GM11168 (cell line): Measurements from ENCODE around the gene SUPT20HL2.
"Not testable (repeated sequence)": the region's sequence is repeated elsewhere in the genome, so short reads cannot be mapped to it uniquely, and the experiment has no call there.

Source experiments
- in situ Hi-C: fragments of 300-500 bp; cut with MboI; formaldehyde crosslinking; loops from one replicate; pipeline ENCODE4 v1.12.0; 2022; ENCODE audit warnings: low sequenced_read_pairs; ENCODE audit not compliant: unreplicated experiment

Gene SUPT20HL2

GRCh38 chrX:24310916-24311315 is 3.0 kb downstream of the SUPT20HL2 start:
- in situ Hi-C loops: not testable (repeated sequence)

GRCh38 chrX:24309580-24310374 is 4.1 kb downstream of the SUPT20HL2 start:
- in situ Hi-C loops: not testable (repeated sequence)

GRCh38 chrX:24308803-24309202 is 5.1 kb downstream of the SUPT20HL2 start:
- in situ Hi-C loops: not testable (repeated sequence)

- in situ Hi-C loops: no loop called here
Observed at GRCh38 chrX:24306440-24306839, 7.4 kb downstream of the SUPT20HL2 start.

- in situ Hi-C loops: no loop called here
Observed at GRCh38 chrX:24305905-24306304, 8.0 kb downstream of the SUPT20HL2 start.

GRCh38 chrX:24301806-24302205 is 12.1 kb downstream of the SUPT20HL2 start:
- in situ Hi-C loops: no loop called here

GRCh38 chrX:24301060-24301459 is 12.8 kb downstream of the SUPT20HL2 start:
- in situ Hi-C loops: no loop called here

GRCh38 chrX:24298191-24298590 is 15.7 kb downstream of the SUPT20HL2 start:
- in situ Hi-C loops: no loop called here

GRCh38 chrX:24294619-24295018 is 19.2 kb downstream of the SUPT20HL2 start:
- in situ Hi-C loops: no loop called here

- in situ Hi-C loops: no loop called here
Observed at GRCh38 chrX:24293412-24293811, 20.5 kb downstream of the SUPT20HL2 start.

- in situ Hi-C loops: no loop called here
Observed at GRCh38 chrX:24292353-24292752, 21.5 kb downstream of the SUPT20HL2 start.

- in situ Hi-C loops: no loop called here
Observed at GRCh38 chrX:24285082-24285481, 28.8 kb downstream of the SUPT20HL2 start.

- in situ Hi-C loops: no loop called here
Observed at GRCh38 chrX:24283127-24283794, 30.6 kb downstream of the SUPT20HL2 start.

GRCh38 chrX:24282381-24283126 is 31.3 kb downstream of the SUPT20HL2 start:
- in situ Hi-C loops: no loop called here

GRCh38 chrX:24277405-24277804 is 36.5 kb downstream of the SUPT20HL2 start:
- in situ Hi-C loops: no loop called here

- in situ Hi-C loops: no loop called here
Observed at GRCh38 chrX:24276015-24276414, 37.9 kb downstream of the SUPT20HL2 start.

- in situ Hi-C loops: no loop called here
Observed at GRCh38 chrX:24271262-24271661, 42.6 kb downstream of the SUPT20HL2 start.

- in situ Hi-C loops: no loop called here
Observed at GRCh38 chrX:24268786-24269185, 45.1 kb downstream of the SUPT20HL2 start.

- in situ Hi-C loops: no loop called here
Observed at GRCh38 chrX:24266996-24267395, 46.9 kb downstream of the SUPT20HL2 start.

GRCh38 chrX:24264383-24264782 is 49.5 kb downstream of the SUPT20HL2 start:
- in situ Hi-C loops: no loop called here

- in situ Hi-C loops: no loop called here
Observed at GRCh38 chrX:24262309-24262708, 51.6 kb downstream of the SUPT20HL2 start.
